Lower lobe of right lung (tissue), 2 donors: ENCODE data around the gene CAMK2D. TPM values are rescaled to one million over a fixed set of nuclear protein-coding genes. Genes with fewer than 3 reads are reported as not detected.
A peak's percentile ranks its signal among the peaks of the same experiment; 100 is the strongest.

ENCODE experiments used
- ATAC-seq, 2 donors: fragments of 200-7000 bp; cut with Tn5 transposase; one replicate each; pipeline ENCODE4 v1.9.1; 2020 to 2022; ENCODE audit warnings: mild to moderate bottlenecking in 2 of 2, moderate library complexity in 2 of 2
- DNase-seq: peaks from one replicate; pipeline ENCODE4 v3.0.0-alpha.2; 2020
- H3K27ac ChIP-seq: fragments of 200-600 bp; one replicate; pipeline ENCODE4 v1.8.0; 2022
- H3K27me3 ChIP-seq: fragments of 200-600 bp; one replicate; pipeline ENCODE4 v1.8.0; 2022; ENCODE audit warnings: low read depth
- H3K36me3 ChIP-seq: fragments of 200-600 bp; one replicate; pipeline ENCODE4 v1.8.0; 2022; ENCODE audit warnings: mild to moderate bottlenecking
- H3K4me1 ChIP-seq: fragments of 200-600 bp; one replicate; pipeline ENCODE4 v1.8.0; 2022
- H3K4me3 ChIP-seq: fragments of 200-600 bp; one replicate; pipeline ENCODE4 v1.8.0; 2022; ENCODE audit warnings: mild to moderate bottlenecking
- H3K9me3 ChIP-seq: fragments of 200-600 bp; one replicate; pipeline ENCODE4 v1.8.0; 2022
- CTCF ChIP-seq: fragments of 200-600 bp; IDR thresholded peaks from one replicate; pipeline ENCODE4 v1.8.0; 2022; ENCODE audit warnings: antibody characterized with exemption, mild to moderate bottlenecking
- intact Hi-C: fragments of 100-400 bp; cut with DNase I; formaldehyde crosslinking; loops from one replicate; pipeline ENCODE4 v1.11.0; 2022
- total RNA-seq: library from RNA; stranded (reverse); fragmentation: NEBNext Ultra II Directional; extraction: Animal tissue kit (Norgen Biotek cat#: 25700); gene quantifications from one replicate; pipeline ENCODE4 v1.2.1, GENCODE V29; 2021
- donor health status: DM: no; HTN: yes; CAD: no; lungs with severe emphysema.

CAMK2D gene
- total RNA-seq, 1 donor from 2014 or later: 40.7 TPM

DNA sequence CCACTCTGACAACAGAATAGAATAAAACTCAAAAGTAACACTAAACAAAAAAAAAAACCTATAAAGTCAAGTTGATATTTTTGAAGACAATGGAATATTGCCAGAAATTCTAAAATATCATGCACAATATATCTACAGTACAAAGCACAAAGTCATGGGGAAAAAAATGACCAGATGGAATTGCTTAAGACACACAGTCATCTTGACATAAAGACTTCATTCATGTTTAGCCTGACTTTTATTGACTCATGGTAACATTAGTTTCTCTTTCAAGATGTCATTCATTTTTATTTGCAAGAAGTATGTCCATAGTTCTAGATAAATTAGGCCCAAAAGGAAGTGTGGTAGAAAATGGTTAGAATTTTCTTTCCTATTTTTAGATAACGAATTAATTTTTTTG, 259.1 kb downstream of the CAMK2D start:
- no peaks in the 10 kb centered on the region for H3K9me3 ChIP-seq
- no peaks in the 10 kb centered on the region for H3K4me1 ChIP-seq
- no peak overlapping the region for H3K4me3 ChIP-seq
- TF ChIP-seq CTCF: no peak
- ATAC-seq (no peak), DNase-seq (no peak)
- H3K36me3 ChIP-seq: peaks cover 7% of the 10 kb centered on the region
- H3K27me3 ChIP-seq: no peaks in the 10 kb centered on the region
- no peak overlapping the region for H3K27ac ChIP-seq
- intact Hi-C loops: no loop called here

DNA sequence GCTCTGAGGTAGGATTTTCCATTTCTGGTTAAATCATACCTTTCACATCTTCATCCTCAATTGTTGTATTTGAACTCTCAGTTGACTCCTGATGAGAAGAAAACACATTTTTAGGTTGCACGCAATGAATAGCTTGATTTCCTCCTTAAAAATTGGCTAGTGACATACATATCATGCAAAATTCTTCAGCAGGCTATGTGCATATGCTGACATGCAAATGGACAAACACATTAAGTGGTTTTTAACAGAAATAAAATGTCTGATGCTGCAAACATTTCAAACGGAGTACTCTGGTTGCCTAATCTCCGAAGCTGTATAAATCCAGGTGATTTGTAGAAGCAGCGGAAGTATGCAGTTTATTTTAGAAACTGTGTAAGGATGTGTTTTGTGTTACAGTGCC, 261.1 kb downstream of the CAMK2D start:
- no peak overlapping the region for H3K4me3 ChIP-seq
- ATAC-seq (no peak), DNase-seq (no peak)
- H3K27ac ChIP-seq: no peak overlapping the region
- H3K36me3 ChIP-seq: peaks cover 3% of the 10 kb centered on the region
- no peaks in the 10 kb centered on the region for H3K9me3 ChIP-seq
- TF ChIP-seq CTCF: no peak
- H3K4me1 ChIP-seq: no peaks in the 10 kb centered on the region
- intact Hi-C loops: no loop called here
- H3K27me3 ChIP-seq: no peaks in the 10 kb centered on the region

DNA sequence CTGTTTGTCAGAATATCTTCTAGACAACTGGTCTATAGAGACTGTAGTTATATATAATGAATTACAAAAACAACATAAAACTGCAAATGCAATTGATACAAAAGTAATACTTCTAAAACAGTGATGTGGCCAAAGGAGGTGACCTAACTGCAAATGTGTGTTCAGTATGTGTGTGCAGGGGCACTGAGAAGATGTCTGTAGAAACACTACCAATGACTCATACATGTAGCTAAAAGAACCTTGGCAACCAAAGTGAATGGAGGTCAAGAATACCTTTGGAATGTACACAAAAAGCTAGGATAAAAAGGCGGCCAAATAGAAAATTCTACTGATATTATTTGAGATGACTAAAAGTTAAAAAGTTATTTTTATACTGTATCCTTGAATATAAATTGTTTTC, 261.8 kb downstream of the CAMK2D start:
- H3K36me3 ChIP-seq: peaks cover 6% of the 10 kb centered on the region
- no peak overlapping the region for H3K4me3 ChIP-seq
- peak in 1 of 2 donors; percentile 66 for ATAC-seq

GRCh38 chr4:113499166-113499565, 262.4 kb downstream of the CAMK2D start:
- peaks cover 6% of the 10 kb centered on the region for H3K36me3 ChIP-seq
- H3K4me3 ChIP-seq: no peak overlapping the region
- ATAC-seq: no peak
- H3K9me3 ChIP-seq: no peaks in the 10 kb centered on the region
- intact Hi-C loops: no loop called here
- H3K27me3 ChIP-seq: no peaks in the 10 kb centered on the region
- H3K27ac ChIP-seq: no peak overlapping the region
- TF ChIP-seq CTCF: no peak
- no peaks in the 10 kb centered on the region for H3K4me1 ChIP-seq
- no peak for DNase-seq

More for the DNA sequence above, 261.8 kb downstream of the CAMK2D start:
- Histone ChIP-seq H3K4me1 (no peaks in the 10 kb centered on the region), H3K27me3 (no peaks in the 10 kb centered on the region), H3K9me3 (no peaks in the 10 kb centered on the region), H3K27ac (no peak overlapping the region)
- no peak for TF ChIP-seq CTCF
- intact Hi-C loops: no loop called here
- no peak for DNase-seq

GRCh38 chr4:113497154-113497884, 264.2 kb downstream of the CAMK2D start:
- Histone ChIP-seq H3K27ac (no peak overlapping the region), H3K9me3 (no peaks in the 10 kb centered on the region), H3K4me1 (no peaks in the 10 kb centered on the region), H3K36me3 (peaks cover 6% of the 10 kb centered on the region), H3K4me3 (no peak overlapping the region), H3K27me3 (no peaks in the 10 kb centered on the region)
- DNase-seq (no peak), ATAC-seq (no peak)
- TF ChIP-seq CTCF: no peak
- intact Hi-C loops: no loop called here
